Type B pancreatic cell (in vitro differentiated cells): ENCODE data around the gene ITGAL. TPM values are rescaled to one million over a fixed set of nuclear protein-coding genes. Genes with fewer than 3 reads are reported as not detected.

Experiments
- DNase-seq: peaks from one replicate; pipeline ENCODE4 v3.0.0; 2021; ENCODE audit warnings: mixed read lengths; ENCODE audit not compliant: unreplicated experiment; ENCODE audit errors: extremely low spot score
- H3K27ac Mint-ChIP-seq: 2 replicates; pipeline ENCODE4 v1.8.0; 2021; ENCODE audit warnings: mild to moderate bottlenecking, mixed read lengths
- H3K27me3 Mint-ChIP-seq: 2 replicates; pipeline ENCODE4 v1.8.0; 2021; ENCODE audit warnings: mixed read lengths
- H3K36me3 Mint-ChIP-seq: 2 replicates; pipeline ENCODE4 v1.8.0; 2021; ENCODE audit warnings: mixed read lengths
- H3K4me1 Mint-ChIP-seq: one replicate; pipeline ENCODE4 v1.8.0; 2021; ENCODE audit warnings: mixed read lengths; ENCODE audit not compliant: unreplicated experiment
- H3K4me3 Mint-ChIP-seq: 2 replicates; pipeline ENCODE4 v1.8.0; 2021; ENCODE audit warnings: mild to moderate bottlenecking, mixed read lengths
- H3K9me3 Mint-ChIP-seq: 2 replicates; pipeline ENCODE4 v1.8.0; 2021; ENCODE audit warnings: mixed read lengths
- CTCF ChIP-seq: fragments of 200-600 bp; sonication (generic); conservative IDR thresholded peaks from 2 replicates; pipeline ENCODE4 v1.5.0; 2021; ENCODE audit warnings: antibody characterized with exemption, mild to moderate bottlenecking
- total RNA-seq: library from RNA; stranded (reverse); gene quantifications from 2 replicates; pipeline ENCODE4 v1.2.1, GENCODE V29; 2021; ENCODE audit warnings: low replicate concordance

The ITGAL gene
- total RNA-seq, 1 donor from 2014 or later = 0.48 TPM

GRCh38 chr16:30566531-30566930, 94.0 kb downstream of the ITGAL start:
- peak overlapping the region; percentile 5 for H3K4me3 Mint-ChIP-seq

DNA sequence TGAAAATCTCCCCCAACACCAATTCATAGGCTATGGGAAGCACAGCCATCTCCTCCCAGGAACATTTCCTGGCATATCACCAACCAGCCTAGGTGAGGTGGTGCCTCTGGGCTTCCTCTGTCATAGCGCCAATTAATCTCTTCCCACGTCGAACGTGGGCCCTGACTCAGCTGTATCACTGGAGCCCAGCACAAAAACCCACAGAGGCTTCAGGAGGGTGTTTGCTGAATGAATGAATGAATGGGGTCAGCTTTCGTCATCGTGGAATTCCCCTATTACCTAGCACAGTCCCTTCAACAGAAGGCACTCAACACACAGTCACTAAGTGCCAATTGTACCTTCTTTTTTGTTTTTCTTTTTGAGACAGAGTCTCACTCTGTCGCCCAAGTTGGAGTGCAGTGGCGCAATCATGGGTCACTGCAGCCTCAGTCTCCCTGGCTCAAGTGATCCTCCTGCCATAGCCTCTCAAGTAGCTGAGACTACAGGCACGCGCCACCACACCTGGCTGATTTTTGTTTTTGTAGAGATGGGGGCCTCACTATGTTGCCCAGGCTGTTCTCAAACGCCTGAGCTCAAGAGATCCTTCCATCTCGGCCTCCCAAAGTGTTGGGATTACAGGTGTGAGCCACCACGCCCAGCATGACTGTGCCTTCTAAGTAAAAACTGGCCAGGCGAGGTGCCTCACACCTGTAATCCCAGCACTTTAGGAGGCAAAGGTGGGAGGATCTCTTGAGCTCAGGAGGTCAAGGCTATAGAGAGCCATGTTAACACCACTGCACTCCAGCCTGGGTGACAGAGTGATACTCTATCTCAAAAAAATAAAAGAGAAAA, 94.8 kb downstream of the ITGAL start:
- TF ChIP-seq CTCF = no peak
- DNase-seq = no peak
- Mint-ChIP-seq H3K27me3 (no peaks in the 10 kb centered on the region), H3K27ac (peak overlapping the region; percentile 94), H3K36me3 (no peaks in the 10 kb centered on the region), H3K9me3 (no peaks in the 10 kb centered on the region), H3K4me1 (peaks cover 30% of the 10 kb centered on the region), H3K4me3 (peak overlapping the region; percentile 77)

More at GRCh38 chr16:30566531-30566930, 94.0 kb downstream of the ITGAL start:
- no peak for TF ChIP-seq CTCF
- no peaks in the 10 kb centered on the region for H3K27me3 Mint-ChIP-seq
- H3K4me1 Mint-ChIP-seq = peaks cover 22% of the 10 kb centered on the region
- no peak for DNase-seq
- H3K36me3 Mint-ChIP-seq = no peaks in the 10 kb centered on the region
- peak overlapping the region; percentile 49 for H3K27ac Mint-ChIP-seq
- H3K9me3 Mint-ChIP-seq = no peaks in the 10 kb centered on the region

DNA sequence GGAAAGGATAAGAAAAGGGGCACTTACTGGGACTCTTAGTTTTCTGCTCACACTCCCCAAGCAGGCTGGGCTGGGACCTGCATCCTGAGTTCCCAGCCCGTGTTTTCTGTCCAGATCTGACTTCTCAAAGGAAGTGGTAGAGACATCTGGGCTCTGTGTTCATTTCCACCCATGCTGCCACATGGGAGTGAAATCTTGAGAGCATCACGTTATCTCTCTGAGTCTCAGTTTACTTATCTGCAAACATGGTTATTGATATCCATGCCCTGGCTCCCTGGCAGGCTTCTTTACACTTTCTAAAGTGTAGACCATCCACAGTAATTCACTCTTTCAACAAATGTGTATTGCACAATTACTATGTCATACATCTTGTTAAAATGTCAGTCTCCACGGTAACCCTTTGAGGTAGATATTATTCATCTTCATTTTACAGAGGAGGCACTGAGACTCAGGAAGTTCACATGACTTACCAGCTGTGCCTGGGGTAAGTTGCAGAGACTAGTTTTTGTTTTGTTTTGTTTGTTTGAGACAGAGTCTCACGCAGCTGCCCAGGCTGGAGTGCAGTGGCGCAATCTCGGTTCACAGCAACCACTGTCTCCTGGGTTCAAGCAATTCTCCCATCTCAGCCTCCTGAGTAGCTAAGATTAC, 95.6 kb downstream of the ITGAL start:
- Mint-ChIP-seq H3K9me3 (no peaks in the 10 kb centered on the region), H3K27ac (peak overlapping the region; percentile 94), H3K27me3 (no peaks in the 10 kb centered on the region), H3K4me1 (peaks cover 30% of the 10 kb centered on the region), H3K4me3 (peak overlapping the region; percentile 77), H3K36me3 (no peaks in the 10 kb centered on the region)
- TF ChIP-seq CTCF = no peak
- no peak for DNase-seq

GRCh38 chr16:30569281-30569680, 96.7 kb downstream of the ITGAL start:
- no peaks in the 10 kb centered on the region for H3K9me3 Mint-ChIP-seq
- no peak for DNase-seq
- no peak overlapping the region for H3K4me3 Mint-ChIP-seq
- peaks cover 30% of the 10 kb centered on the region for H3K4me1 Mint-ChIP-seq
- no peaks in the 10 kb centered on the region for H3K36me3 Mint-ChIP-seq
- no peak for TF ChIP-seq CTCF
- no peak overlapping the region for H3K27ac Mint-ChIP-seq
- no peaks in the 10 kb centered on the region for H3K27me3 Mint-ChIP-seq

DNA sequence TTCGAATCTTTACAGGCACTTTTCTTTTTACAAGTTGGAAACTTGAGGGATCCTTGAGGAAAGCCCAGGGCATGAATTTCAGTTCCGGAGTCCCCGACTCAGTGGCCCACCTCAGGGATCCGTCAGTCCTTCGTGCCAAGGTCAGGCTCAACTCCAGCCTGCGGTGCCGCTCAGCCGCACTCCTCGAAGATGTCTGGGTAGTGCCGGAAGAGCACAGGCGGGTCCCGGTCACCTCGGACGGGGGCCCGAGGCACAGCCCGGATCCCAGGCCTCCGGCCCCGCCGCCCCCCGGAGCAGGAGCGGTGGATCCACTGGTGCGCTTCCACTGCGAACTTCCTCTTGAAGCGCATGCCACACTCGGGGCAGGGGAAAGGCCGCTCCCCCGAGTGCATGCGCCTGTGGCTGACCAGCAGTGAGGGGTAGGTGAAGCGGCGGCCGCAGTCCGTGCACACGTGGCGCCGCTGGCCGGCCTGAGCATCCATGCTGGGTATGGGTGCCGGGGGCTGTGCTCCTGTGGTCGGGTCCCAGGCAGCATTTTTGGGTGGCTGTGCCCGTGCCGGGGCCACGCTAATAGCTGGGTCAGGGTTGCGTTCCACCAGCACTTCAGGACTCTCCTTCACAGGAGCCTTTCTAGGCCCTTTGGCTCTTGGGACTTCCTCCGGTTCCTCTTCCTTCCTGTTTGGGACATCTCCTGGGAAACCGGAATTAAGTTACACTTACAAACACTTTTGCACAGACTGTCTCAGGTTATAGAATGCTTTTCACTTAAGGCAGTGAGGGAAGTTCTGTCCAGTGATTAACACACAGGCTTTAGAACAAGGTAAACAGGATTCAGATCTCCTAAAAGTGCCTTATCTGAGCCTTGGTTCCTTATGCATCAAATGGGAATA, 97.4 kb downstream of the ITGAL start:
- no peaks in the 10 kb centered on the region for H3K9me3 Mint-ChIP-seq
- peaks cover 36% of the 10 kb centered on the region for H3K4me1 Mint-ChIP-seq
- peaks cover 4% of the 10 kb centered on the region for H3K36me3 Mint-ChIP-seq
- peak overlapping the region; percentile 83 for H3K27ac Mint-ChIP-seq
- no peak for DNase-seq
- peak overlapping the region; percentile 93 for H3K4me3 Mint-ChIP-seq
- no peaks in the 10 kb centered on the region for H3K27me3 Mint-ChIP-seq
- TF ChIP-seq CTCF = no peak
